Left lung (tissue), 10 donors: ENCODE measurements around the gene ERRFI1. TPM values are rescaled to one million over a fixed set of nuclear protein-coding genes. Genes with fewer than 3 reads are reported as not detected.

Experiments used
- ATAC-seq: fragments of 200-7000 bp; cut with Tn5 transposase; one replicate; pipeline ENCODE4 v1.9.1; 2020; ENCODE audit warnings: moderate library complexity
- DNase-seq, 4 donors: peaks; one replicate each; pipeline ENCODE4 v3.0.0-alpha.2; 2013 to 2020
- H3K27ac ChIP-seq, 2 donors: fragments of 200-600 bp; sonication (generic) in 1 of 2; one replicate each; pipeline versions ENCODE4 v1.5.0 to v1.8.0; 2020 to 2021
- H3K27me3 ChIP-seq, 2 donors: fragments of 200-600 bp; sonication (generic) in 1 of 2; one replicate each; pipeline versions ENCODE4 v1.5.0 to v1.8.0; 2020 to 2021
- H3K36me3 ChIP-seq, 2 donors: fragments of 200-600 bp; sonication (generic) in 1 of 2; one replicate each; pipeline versions ENCODE4 v1.5.0 to v1.8.0; 2020 to 2021
- H3K4me1 ChIP-seq, 2 donors: fragments of 200-600 bp; one replicate each; pipeline ENCODE4 v1.8.0; 2021
- H3K4me3 ChIP-seq, 2 donors: fragments of 200-600 bp; sonication (generic) in 1 of 2; one replicate each; pipeline versions ENCODE4 v1.5.0 to v1.8.0; 2020 to 2021; ENCODE audit warnings: mild to moderate bottlenecking in 1 of 2
- H3K9me3 ChIP-seq, 2 donors: fragments of 200-600 bp; sonication (generic) in 1 of 2; one replicate each; pipeline versions ENCODE4 v1.5.0 to v1.8.0; 2020 to 2021
- CTCF ChIP-seq, 2 donors: fragments of 200-600 bp; sonication (generic) in 1 of 2; IDR thresholded peaks; one replicate each; pipeline versions ENCODE4 v1.5.0 to v1.8.0; 2021; ENCODE audit warnings: antibody characterized with exemption in 2 of 2
- intact Hi-C, 2 donors: fragments of 100-400 bp; cut with DNase I; formaldehyde crosslinking; loops; one replicate each; pipeline versions ENCODE4 v1.11.2 to v1.14.2; 2022
- polyA plus RNA-seq, 6 donors: library from polyadenylated mRNA; unstranded; fragments of 120-200 nt; gene quantifications; one replicate each; pipeline ENCODE4 v1.2.1, GENCODE V29; 2013; ENCODE audit not compliant: insufficient read length in 6 of 6
- total RNA-seq, 2 donors: library from RNA; stranded (reverse); fragmentation: NEBNext Ultra II Directional; extraction: Animal tissue kit (Norgen Biotek cat#: 25700); gene quantifications; one replicate each; pipeline ENCODE4 v1.2.1, GENCODE V29; 2021
- donor health status: DM: no; HTN: yes; CAD: no.
- donor health status: DM: no; HTN: no; CAD: no.

ERRFI1 gene
- total and polyA plus RNA-seq, 8 donors = 60.8 to 88.8 (median 75.8) TPM

GRCh38 chr1:7985851-7986612 lies 40.1 kb downstream of the ERRFI1 start:
- Histone ChIP-seq H3K4me1 (peaks cover 0 to 11% of the 10 kb centered on the region in 2 donors), H3K27ac (no peak overlapping the region), H3K27me3 (no peaks in the 10 kb centered on the region), H3K4me3 (no peak overlapping the region), H3K36me3 (peaks cover 4 to 71% of the 10 kb centered on the region in 2 donors), H3K9me3 (no peaks in the 10 kb centered on the region)
- ATAC-seq (no peak), DNase-seq (no peak)
- intact Hi-C loops = loop anchor here in 1 of 2 donors (10.0 kb wide), 1 partner anchor 329 kb away; the partner anchor contains the start of gene SLC45A1
- TF ChIP-seq CTCF (IDR thresholded peaks at IDR 0.05) = no peak

- ATAC-seq = no peak
- no peak for DNase-seq
- H3K4me3 ChIP-seq = no peak overlapping the region
- H3K27me3 ChIP-seq = no peaks in the 10 kb centered on the region
- H3K4me1 ChIP-seq = peaks cover 0 to 11% of the 10 kb centered on the region in 2 donors
- no peaks in the 10 kb centered on the region for H3K9me3 ChIP-seq
- H3K36me3 ChIP-seq = peaks cover 4 to 82% of the 10 kb centered on the region in 2 donors
- intact Hi-C loops = loop anchor here in 1 of 2 donors (10.0 kb wide), 1 partner anchor 330 kb away; the partner anchor contains the start of gene SLC45A1
- no peak overlapping the region for H3K27ac ChIP-seq
- no peak for TF ChIP-seq CTCF (IDR thresholded peaks at IDR 0.05)
Observed at GRCh38 chr1:7984811-7985210, 41.3 kb downstream of the ERRFI1 start.

GRCh38 chr1:7983086-7983778 lies 42.9 kb downstream of the ERRFI1 start:
- H3K27ac ChIP-seq = no peak overlapping the region
- ATAC-seq = no peak
- intact Hi-C loops = loop anchor here in 1 of 2 donors (10.0 kb wide), 1 partner anchor 332 kb away; the partner anchor contains the start of gene SLC45A1
- H3K9me3 ChIP-seq = no peaks in the 10 kb centered on the region
- DNase-seq = no peak
- peaks cover 0 to 11% of the 10 kb centered on the region in 2 donors for H3K4me1 ChIP-seq
- no peak for TF ChIP-seq CTCF (IDR thresholded peaks at IDR 0.05)
- H3K4me3 ChIP-seq = no peak overlapping the region
- H3K36me3 ChIP-seq = peaks cover 4 to 89% of the 10 kb centered on the region in 2 donors
- H3K27me3 ChIP-seq = no peaks in the 10 kb centered on the region

GRCh38 chr1:7980984-7981383 lies 45.1 kb downstream of the ERRFI1 start:
- no peak for ATAC-seq
- peaks cover 0 to 11% of the 10 kb centered on the region in 2 donors for H3K4me1 ChIP-seq
- intact Hi-C loops = loop anchor here in 1 of 2 donors (10.0 kb wide), 1 partner anchor 334 kb away; the partner anchor contains the start of gene SLC45A1
- no peak overlapping the region for H3K4me3 ChIP-seq
- no peaks in the 10 kb centered on the region for H3K27me3 ChIP-seq
- no peak overlapping the region for H3K27ac ChIP-seq
- TF ChIP-seq CTCF (IDR thresholded peaks at IDR 0.05) = no peak
- H3K36me3 ChIP-seq = peaks cover 4 to 92% of the 10 kb centered on the region in 2 donors
- H3K9me3 ChIP-seq = no peaks in the 10 kb centered on the region
- DNase-seq = no peak
